Activated CD4-positive, alpha-beta T cell treated with anti-CD3 and anti-CD28 coated beads, Interleukin-2, amount 50 U/mL, for 4 hours (primary cell): ENCODE data around the gene DAZAP1.
"Not testable (repeated sequence)": the region's sequence is repeated elsewhere in the genome, so short reads cannot be mapped to it uniquely, and the experiment has no call there.

Source experiments
- DNase-seq, 2 experiments: peaks; one replicate each; pipeline ENCODE4 v3.0.0-alpha.2; 2020

The DAZAP1 gene

DNA sequence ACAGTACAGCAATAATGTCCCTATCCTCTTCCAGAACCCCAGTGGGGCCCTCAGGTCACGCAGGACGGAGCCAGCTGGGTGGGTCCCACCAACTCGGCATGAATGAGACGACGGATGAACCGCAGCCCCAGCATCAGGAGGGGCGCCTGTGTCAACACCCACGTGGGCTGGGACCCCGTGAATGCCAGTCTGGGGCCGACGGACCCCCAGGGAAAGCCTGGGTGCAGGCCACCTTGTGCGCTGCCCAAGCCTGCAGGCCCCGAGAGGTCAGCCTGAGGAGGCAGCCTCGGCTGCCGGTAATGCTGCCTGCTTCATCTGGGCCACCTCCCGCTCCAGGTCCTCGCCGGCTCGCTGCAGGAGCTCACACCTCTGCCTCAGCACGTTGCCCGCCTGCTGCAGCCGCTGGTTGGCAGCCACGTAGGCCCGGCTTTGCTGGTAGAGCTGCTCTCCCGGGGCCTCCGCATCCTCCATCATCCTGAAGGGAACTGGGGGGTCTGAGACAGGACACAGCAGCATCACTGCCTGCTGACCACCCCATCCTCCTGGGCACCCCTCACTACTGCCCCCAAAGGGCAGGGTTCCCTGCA is 67.5 kb downstream of the DAZAP1 start:
- DNase-seq, result no peak

DNA sequence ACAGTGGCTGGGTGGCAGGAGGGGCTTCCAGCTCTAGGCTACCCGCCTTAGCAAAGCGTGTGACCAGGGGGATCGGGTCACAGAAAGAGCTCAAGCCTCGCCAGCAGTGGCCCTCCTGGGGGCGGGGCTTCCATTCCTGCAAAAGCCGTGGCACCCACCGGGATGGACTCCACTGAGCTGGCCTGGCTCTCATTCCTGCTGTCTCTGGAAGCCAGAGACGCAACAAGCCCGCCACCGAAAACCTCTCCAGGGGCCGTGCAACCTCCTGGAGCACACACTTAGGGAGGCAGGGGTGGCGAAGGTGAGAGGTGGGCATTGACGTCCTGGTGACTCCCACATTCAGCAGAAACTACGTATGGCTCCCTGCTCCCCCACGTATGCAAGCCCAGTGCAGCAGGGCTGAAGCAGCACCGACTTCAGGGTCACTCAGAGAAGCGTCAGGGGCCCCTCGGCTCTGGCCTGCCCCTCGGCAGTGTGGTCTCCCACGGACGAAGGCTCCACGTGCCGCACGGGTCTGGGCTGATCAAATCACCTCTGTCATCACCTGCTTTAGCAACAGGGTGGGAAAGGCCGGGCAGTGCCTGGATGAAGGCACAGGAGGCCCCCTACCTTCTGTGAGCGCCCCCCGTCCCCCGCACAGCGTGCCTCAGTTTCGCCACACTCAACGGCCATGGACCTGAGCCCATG is 68.5 kb downstream of the DAZAP1 start:
- no peak for DNase-seq

DNA sequence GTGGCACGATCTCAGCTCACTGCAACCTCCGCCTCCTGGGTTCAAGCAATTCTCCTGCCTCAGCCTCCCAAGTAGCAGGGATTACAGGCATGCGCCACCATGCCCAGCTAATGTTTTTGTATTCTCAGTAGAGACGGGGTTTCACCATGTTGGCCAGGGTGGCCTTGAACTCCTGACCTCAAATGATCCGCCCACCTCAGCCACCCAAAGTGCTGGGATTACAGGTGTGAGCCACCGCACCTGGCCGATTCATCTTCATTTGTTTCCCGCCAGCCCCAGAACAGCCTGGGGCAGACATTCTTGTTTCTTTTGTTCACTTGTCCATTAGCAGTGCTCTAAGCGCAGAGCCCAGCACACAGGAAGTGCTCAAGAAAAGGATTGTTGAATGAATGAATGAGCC is 69.7 kb downstream of the DAZAP1 start:
- not testable (repeated sequence) for DNase-seq

DNA sequence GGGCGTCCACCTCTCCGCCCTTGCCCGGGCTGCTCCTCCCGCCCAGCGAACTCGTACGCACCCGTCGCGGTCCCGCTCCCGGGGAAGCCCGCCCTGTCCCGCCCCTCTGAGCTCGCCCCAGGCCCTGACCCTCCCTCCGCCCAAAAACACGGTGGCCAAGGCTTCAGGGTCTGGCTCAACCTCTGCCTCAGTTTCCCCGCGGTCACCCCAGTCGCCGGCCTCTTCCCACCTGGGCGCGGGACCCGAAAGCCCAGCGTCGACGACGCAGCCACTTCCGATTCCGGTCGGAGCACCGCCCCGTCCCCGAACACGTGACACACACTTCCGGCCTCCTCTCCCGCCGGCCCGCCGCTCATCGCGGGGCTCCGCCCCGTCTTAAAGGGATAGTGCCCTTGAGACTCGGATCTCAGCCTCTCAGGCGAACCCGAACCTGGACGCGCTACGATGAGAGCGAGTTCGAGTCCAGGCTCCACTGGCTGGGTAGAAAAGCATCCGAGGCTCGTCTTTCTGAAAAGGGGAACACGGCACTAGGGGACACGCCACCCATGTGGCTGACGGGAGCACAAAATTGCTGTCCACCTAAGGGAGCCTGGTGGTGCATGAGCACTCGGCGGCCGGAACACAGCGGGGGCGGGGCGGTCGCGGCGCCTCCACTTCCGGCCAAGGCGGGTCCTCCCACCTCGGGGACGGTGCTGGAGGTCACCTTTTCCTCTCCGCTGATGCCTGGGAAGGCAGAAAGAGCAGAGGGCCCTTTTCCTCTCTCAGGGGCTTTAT is 71.7 kb downstream of the DAZAP1 start, which contains the start of gene C19orf25:
TSS of gene C19orf25 (minus strand) at position 282 of the 774 bp plus-strand sequence. CDS start 312 bp downstream, outside the sequence.
- DNase-seq, result peak; percentile 89 to 90

GRCh38 chr19:1481224-1481892 is 74.0 kb downstream of the DAZAP1 start:
- DNase-seq, result no peak

DNA sequence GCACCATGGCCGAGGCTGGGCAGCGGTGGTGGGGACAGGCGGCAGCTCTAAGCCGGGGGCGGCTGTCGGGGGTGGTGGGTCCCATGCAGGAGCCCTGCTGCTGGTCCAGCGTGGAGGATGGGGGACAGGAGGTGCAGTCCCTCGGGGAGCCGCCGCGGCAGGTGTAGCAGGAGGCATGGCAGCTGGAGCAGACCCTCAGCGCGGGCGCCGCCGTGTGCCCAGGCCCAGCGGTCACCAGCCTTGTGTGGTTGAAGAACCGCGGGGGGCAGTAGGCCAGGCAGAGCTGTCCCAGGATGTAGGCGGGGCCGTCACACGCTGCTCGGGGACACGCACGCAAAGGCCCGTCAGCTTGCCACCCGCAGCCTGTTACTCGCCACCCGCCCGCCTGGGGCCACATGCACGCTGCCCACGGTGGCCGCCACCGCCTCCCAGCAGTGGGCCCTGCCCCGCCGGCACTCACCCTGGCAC is 74.5 kb downstream of the DAZAP1 start:
- no peak for DNase-seq

GRCh38 chr19:1482361-1483130 is 75.2 kb downstream of the DAZAP1 start:
- DNase-seq, result no peak

GRCh38 chr19:1483131-1483978 is 76.0 kb downstream of the DAZAP1 start:
- DNase-seq, result no peak

DNA sequence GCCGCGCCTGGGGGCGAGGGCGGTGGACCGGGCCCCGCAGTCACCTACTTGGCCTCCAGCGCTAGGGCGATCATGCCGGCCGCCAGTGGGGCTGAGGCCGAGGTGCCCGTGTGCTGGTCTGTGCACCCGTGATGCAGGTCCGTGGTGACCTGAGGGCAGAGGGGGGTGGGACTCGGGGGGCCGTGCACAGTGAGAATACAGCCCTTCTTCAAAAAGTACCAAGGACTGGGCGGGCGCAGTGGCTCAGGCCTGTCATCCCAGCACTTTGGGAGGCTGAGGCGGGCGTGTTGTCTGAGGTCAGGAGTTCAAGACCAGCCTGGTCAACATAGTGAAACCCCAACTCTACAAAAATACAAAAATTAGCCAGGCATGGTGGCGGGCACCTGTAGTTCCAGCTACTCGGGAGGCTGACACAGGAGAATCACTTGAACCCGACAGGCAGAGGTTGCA is 76.6 kb downstream of the DAZAP1 start:
- DNase-seq, result no peak
